ENCODE results near the gene VPS51. TPM values are rescaled to one million over a fixed set of nuclear protein-coding genes. Genes with fewer than 3 reads are reported as not detected.
A peak's percentile ranks its signal among the peaks of the same experiment; 100 is the strongest.
"Not testable (repeated sequence)": the region's sequence is repeated elsewhere in the genome, so short reads cannot be mapped to it uniquely, and the experiment has no call there.

Gene VPS51
- polyA plus RNA-seq, 3 donors = 85.0 to 146 (median 138) TPM

DNA sequence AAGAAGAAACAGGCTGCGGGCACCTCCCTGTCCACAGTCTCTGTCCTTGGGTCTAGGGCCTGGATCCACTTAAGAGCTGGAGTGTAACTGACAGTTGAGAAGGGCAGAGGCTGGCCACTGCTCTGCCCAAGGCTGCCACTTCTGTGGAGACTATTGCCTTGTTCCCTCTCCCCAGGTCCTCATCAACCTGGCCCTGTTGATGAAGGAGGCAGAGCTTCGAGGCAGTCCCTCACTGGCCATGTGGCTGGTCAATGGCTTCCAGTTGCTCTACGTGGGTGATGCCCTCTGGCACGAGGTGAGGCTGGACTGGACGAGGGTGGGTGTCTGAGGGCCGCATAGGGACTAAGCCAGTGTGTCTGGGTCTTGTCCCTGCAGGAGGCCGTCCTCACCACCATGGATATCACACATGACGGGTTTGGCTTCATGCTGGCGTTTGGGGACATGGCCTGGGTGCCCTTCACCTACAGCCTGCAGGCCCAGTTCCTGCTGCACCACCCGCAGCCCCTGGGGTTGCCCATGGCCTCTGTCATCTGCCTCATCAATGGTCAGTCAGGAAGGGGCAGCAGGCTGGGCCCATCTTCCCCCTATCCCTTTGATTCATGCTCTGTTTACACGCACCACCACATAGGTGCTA, 18.6 kb downstream of the VPS51 start:
- no peak for DNase-seq (ENCODE audit: extremely low read depth in 1 of 11, low read depth in 9 of 11, low spot score in 4 of 11)

GRCh38 chr11:65115361-65116082, 19.5 kb downstream of the VPS51 start:
- no peak for DNase-seq (ENCODE audit: extremely low read depth in 1 of 11, low read depth in 9 of 11, low spot score in 4 of 11)

GRCh38 chr11:65116370-65117205, 20.6 kb downstream of the VPS51 start:
- no peak for DNase-seq (ENCODE audit: extremely low read depth in 1 of 11, low read depth in 9 of 11, low spot score in 4 of 11)

DNA sequence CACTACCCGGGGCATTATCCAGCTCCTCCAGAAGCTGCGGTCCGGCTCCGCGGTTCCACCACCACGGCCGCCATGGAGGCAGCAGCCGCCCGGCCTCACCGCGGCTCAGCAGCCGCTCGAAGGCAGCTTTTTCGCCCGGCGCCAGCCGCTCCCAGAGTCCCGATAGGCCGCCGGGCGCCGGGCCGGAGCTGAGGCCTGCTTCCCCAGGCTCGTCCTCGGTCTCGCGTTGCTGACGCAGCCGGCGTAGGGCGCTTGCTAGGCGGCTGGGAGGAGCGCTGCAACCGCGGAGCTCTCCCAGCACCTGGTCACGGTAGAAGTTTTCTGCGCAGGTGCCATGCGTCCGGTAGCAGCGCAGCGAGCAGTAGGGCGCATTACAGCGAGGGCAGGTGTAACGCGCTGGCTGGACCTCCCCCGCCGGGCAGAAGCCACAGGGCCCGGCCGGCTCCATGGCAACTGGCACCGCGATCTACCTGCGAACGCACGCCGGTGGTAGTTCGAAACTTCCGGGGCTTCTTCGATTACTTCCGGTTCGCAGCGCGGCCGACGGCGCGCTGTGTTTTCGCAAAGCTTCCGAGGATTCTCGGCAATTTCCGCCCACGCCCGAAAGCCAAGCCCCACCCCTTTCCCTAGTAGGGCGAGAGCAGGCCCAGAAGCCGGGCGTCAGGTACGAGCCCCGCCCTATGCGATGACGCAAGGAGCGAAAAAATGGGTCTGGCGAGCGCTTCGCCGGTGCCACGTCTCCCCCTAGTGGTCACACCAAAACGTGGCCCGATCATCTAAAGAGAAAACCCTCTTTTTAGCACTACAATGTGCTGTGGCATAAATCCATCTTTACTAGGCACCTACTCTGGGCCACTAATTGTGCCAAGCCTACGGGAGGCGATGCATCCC, 21.4 kb downstream of the VPS51 start, which contains the start of gene ZNHIT2:
Gene ZNHIT2 (minus strand): TSS at position 496 of the 891 bp plus-strand sequence. CDS start 48 bp downstream, at position 448.
- DNase-seq (ENCODE audit: extremely low read depth in 1 of 11, low read depth in 9 of 11, low spot score in 4 of 11) = peak; percentile 96 to 99 (median 98)

GRCh38 chr11:65118097-65118837, 22.3 kb downstream of the VPS51 start:
- DNase-seq (ENCODE audit: extremely low read depth in 1 of 11, low read depth in 9 of 11, low spot score in 4 of 11) = no peak

DNA sequence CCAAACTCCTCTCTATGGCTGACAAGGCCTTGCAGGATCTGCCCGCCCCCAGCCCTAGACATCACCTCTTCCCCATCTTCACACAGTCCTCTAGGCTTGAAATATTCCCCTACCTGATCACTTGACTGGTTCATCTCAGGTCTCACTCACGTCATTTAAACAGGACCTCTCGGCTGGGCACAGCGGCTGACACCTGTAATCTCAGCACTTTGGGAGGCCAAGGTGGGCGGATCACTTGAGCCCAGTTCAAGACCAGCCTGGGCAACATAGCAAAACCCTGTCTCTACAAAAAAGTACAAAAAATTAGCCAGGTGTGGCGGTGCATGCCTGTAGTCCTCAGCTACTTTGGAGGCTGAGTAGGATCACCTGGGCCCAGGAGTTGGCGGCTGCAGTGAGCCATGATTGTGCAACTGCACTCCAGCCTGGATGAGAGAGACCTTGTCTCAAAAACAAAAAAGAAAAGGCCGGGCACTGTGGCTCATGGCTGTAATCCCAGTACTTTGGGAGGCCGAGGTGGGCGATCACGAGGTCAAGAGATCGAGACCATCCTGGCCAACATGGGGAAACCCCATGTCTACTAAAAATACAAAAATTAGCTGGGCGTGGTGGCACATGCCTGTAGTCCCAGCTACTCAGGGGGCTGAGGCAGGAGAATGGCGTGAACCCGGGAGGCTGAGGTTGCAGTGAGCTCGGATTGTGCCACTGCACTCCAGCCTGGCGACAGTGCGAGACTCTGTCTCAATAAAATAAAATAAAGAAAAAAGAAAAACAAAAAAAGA, 23.1 kb downstream of the VPS51 start:
- not testable (repeated sequence) for DNase-seq (ENCODE audit: extremely low read depth in 1 of 11, low read depth in 9 of 11, low spot score in 4 of 11)

DNA sequence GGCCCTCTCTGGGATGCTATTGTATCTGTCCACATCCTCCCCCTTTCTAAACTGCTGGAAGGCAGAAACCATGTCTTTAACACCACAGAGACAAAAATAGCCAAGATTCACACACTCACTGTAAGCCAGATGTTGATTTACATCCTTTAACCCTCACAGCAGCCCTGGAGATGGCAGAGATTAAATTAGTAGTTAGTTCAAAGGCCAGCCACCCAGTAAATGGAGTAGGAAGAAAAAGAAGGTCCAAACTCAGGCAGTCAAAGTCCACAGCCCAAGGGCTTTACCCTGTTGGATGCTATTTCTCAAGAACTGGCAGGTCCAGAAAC, 23.6 kb downstream of the VPS51 start:
- no peak for DNase-seq (ENCODE audit: extremely low read depth in 1 of 11, low read depth in 9 of 11, low spot score in 4 of 11)

GRCh38 chr11:65120831-65121230, 24.8 kb downstream of the VPS51 start:
- DNase-seq (ENCODE audit: extremely low read depth in 1 of 11, low read depth in 9 of 11, low spot score in 4 of 11) = no peak

- no peak for DNase-seq (ENCODE audit: extremely low read depth in 1 of 11, low read depth in 9 of 11, low spot score in 4 of 11)
These were observed 25.4 kb downstream of the VPS51 start for GRCh38 chr11:65121447-65121864.

DNA sequence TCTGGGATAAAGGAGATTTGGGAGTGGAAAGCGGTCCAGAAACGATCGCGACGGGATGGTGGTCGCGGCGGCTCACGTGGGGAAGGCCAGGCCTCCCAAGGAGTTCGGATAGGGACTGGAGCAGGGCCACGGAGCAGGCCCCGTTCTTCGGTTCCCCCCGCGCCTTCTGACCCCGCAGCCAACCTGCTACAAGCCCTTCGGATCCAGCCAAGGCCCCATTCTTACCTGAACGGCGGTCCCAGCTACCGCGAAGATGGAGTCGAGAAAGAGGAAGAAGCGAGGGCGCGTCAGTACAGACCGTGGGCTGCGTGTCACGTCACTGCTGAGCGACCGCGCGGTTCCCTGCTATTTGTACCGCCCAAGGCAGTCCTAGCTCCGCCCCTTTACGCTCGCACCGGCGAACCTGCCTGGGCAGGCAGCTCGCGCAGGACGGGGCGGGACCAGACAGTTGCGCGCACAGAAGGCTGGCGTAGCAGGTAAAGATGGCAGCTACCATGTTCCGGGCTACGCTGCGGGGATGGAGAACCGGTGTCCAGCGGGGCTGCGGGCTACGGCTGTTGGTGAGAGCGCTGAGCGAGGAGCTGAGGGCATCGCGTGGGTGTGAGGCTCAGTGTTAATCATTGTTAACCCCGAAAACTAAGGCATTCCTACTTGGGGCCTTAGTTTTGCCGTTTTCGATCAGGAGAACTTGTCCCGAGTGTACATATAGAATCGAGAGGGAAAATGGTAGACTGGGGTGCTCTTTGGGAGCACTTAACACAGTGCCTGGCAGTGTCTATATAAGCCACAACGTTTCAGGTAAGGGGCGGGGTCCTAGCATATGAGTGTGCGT, 26.1 kb downstream of the VPS51 start, which contains the start of the genes FAU and MRPL49:
Gene FAU (minus strand): TSS at position 270 of the 832 bp plus-strand sequence. CDS start 321 bp downstream, outside the sequence.
Gene MRPL49 (plus strand): TSS at position 457 of the 832 bp plus-strand sequence. CDS start 26 bp downstream, at position 483.
- peak; percentile 87 to 98 (median 96) for DNase-seq (ENCODE audit: extremely low read depth in 1 of 11, low read depth in 9 of 11, low spot score in 4 of 11)

DNA sequence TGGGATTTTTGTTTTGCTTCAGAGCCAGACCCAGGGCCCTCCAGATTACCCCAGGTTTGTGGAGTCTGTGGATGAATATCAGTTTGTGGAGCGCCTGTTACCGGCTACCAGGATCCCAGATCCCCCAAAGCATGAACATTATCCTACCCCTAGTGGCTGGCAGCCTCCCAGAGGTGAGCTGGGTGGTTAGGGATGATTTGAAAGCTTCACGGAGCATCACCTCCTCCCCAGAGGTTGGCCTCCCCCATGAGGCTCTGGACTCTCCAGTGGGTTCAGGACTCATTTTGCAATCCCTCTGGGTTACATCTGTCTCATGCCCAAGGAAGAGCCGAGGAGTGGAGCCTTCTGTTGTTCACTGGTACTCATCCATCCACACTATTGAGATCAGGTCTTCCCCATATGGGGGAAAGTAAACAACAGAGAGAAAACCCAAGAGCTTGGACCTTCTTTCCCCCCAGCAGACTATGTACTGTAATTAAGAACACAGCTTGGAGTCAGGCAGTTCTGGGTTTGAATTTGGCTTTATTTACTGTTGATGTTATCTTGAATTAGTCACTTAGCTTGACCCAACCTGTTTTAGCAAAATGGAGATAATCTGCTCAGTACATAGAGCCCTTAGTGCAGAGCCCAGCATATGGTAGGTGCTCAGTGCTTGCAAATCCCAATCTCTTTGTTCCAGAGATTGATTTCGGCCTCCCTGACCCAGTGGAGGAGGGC, 28.6 kb downstream of the VPS51 start:
- DNase-seq (ENCODE audit: extremely low read depth in 1 of 11, low read depth in 9 of 11, low spot score in 4 of 11) = no peak

DNA sequence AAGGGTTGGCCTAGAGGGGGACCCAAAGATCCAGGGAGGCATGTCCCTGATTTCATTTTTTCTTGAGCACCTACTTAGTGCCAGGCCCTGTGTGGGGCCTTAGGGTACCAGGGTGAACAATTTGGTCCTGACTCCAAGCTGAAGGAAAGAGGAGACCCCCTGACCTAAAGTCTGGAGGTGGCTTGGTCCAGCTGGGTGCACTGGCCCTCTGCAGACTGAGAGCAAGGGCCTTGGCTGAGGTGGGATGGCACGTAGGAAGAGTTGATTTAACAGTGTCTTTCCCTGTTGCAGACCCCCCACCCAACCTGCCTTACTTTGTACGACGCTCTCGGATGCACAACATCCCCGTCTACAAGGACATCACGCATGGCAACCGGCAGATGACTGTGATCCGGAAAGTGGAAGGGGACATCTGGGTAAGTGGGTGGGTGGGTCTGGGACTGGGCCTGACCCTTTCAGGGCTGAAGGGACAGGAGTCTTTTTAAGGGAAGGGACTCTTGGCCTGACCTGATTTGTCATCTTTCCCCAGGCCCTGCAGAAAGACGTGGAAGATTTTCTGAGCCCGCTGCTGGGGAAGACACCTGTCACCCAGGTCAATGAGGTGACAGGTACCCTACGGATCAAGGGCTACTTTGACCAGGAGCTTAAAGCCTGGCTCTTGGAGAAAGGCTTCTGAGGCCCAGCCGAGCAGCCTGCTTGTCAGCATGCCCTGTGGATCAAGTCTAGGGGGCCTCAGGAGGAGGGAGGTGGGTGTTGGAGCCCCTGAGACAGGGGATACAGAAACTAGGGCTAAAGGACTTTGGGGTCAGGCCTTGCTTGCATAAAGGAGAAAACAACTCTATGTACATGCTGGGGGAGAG, 29.4 kb downstream of the VPS51 start:
- DNase-seq (ENCODE audit: extremely low read depth in 1 of 11, low read depth in 9 of 11, low spot score in 4 of 11) = no peak

DNA sequence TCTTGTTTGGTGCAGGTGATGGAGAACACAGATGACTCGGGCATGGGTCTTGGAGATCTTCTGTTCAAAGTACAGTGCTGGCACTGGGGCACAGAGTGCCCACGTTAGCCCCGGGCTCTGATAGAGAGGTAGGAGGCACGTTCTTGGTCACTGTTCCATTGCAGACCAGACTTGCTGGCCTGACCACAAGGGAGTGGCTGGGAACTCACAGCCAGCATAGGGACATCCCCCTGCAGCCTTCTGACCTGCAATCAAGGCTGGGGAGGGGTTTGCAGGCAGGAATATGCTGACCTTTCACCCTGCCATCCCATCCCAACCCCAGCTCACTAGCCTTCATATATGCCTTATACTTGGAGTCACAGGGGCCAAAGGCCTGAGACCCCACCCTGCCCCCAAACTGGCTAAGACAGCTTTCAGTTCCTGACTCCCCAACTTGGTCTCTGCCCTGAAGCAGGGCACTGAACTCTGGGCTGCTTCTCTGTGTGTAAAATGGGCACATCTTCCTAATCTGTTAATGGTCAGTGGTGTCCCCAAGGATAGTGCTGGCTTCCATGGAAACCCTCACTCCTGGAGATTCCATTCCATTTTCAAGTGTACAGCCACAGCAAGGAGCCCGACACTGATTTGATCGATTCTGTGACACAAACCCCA, 30.7 kb downstream of the VPS51 start:
- no peak for DNase-seq (ENCODE audit: extremely low read depth in 1 of 11, low read depth in 9 of 11, low spot score in 4 of 11)

GRCh38 chr11:65127473-65128181, 31.6 kb downstream of the VPS51 start:
- no peak for DNase-seq (ENCODE audit: extremely low read depth in 1 of 11, low read depth in 9 of 11, low spot score in 4 of 11)

All from renal cortex interstitium (tissue), 11 donors.